ELF-1 (cell line): ENCODE results near the gene SPRR2F.

Experiments used
- DNase-seq: peaks from one replicate; pipeline ENCODE4 v3.0.0-alpha.2; 2016; ENCODE audit warnings: low read depth, low spot score

SPRR2F gene

DNA sequence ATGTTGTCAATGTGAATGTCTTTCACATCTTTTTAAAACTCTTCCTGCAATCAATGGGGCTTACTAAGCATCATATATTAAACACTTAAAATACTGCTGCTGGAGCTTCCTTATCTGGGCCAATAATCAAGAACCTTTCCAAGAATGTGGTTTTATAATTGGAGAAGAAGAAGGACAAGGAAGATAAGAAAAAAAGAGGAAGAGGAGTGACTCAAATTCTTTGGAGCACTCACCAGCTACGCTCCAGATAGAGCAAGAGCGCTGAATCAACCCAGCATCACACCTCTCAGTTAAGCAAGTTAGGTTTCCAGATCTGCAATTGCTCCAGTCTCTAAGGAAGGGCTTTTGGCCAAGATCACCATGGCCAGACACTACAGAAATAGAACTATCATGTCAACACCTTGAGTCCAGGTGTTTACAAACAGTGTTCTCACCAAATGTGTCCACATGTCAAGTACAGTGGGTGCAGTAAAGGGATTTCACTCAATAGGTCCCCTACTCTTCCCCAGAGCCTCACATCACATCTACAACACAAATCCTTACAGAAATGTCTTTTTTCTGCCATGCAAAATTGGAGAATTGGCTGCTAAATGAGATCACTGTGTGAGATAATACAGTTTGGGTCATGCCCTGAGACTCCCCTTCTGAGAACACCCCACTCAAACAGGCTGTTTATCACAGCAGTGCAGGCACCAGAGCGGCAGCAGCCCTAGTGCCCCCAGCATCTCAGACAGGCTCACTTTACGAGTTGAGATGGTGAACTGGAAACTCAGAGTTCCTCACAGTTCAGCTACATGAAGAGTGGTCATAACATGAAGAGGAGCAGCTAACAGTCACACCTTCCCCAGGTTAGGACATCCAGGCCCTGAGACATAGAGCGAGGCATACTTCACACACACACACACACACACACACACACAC, 40.2 kb downstream of the SPRR2F start:
- no peak for DNase-seq

DNA sequence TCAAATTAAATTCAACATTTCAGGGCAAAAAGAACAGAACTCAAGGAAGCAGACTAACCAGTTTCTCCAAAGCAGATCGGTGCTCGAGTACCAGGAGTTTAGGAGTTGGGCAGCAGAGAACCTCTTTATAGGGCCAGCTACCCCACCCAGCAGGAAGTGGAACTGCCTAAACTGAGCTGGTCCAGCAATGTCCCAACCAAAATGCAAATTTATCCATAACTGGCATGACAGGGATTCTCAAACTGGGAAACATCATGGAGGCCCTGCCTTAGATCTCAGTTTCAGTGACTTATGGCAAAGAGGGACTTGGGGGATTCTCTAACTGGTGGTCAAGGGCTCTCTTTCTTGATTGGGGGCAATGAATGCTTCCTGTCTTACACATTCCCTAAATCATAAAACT, 41.8 kb downstream of the SPRR2F start, which contains the start of gene SPRR2B:
Gene SPRR2B (minus strand): TSS at position 101 of the 400 bp plus-strand sequence. CDS start 772 bp downstream, outside the sequence.
- DNase-seq, result no peak

DNA sequence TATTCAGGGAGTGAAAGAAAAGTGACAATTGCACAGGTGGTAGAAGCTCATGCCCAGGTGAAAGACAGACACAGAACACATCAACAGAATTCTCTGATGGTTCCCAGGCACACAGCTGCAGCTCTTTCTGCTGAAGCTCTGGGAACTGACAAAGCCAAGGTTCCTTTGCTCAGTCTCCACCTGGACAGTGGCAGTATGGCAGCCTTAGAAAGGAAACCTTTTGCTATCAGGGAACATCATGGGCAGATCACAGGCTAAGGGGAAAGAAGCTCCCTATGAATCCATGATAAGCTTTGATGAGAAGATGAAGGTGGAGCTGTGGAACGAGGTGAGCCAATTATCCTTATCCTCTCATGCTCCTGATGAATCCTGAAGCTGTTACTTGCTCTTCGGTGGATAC, 43.1 kb downstream of the SPRR2F start:
- no peak for DNase-seq
